DND-41 (cell line): ENCODE measurements around the gene PKN3.

ENCODE experiments used
- EZH2 ChIP-seq: IDR thresholded peaks from 3 replicates; pipeline ENCODE4 v1.6.1; 2012; ENCODE audit warnings: borderline replicate concordance, low read depth, mild to moderate bottlenecking, moderate library complexity, low read length, inconsistent platforms; ENCODE audit not compliant: severe bottlenecking
- TF ChIP-seq, protein P1 (sequence below): IDR thresholded peaks from 2 replicates; pipeline ENCODE4 v1.5.1; 2012; ENCODE audit warnings: borderline replicate concordance, low read length, moderate library complexity, mild to moderate bottlenecking; ENCODE audit not compliant: poor library complexity, severe bottlenecking; ENCODE audit errors: extremely low read depth

DNA sequence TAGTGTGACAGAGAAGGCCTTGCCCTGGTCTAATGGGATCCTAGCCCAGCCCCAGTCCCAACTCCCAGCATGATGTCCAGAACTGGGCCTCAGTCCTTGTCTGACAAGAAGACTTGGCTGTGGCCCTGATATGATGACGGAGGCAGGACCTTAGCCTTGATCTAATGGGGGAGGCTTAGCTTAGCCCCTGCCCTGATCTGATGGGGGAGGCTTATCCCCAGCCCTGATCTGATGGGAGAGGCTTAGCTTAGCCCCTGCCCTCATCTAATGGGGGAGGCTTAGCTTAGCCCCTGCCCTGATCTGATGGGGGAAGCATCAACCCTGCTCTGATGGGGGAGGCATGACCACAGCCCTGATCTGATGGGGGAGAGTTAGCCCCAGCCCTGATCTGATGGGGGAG, 3.7 kb downstream of the PKN3 start:
- TF ChIP-seq, protein P1, sequence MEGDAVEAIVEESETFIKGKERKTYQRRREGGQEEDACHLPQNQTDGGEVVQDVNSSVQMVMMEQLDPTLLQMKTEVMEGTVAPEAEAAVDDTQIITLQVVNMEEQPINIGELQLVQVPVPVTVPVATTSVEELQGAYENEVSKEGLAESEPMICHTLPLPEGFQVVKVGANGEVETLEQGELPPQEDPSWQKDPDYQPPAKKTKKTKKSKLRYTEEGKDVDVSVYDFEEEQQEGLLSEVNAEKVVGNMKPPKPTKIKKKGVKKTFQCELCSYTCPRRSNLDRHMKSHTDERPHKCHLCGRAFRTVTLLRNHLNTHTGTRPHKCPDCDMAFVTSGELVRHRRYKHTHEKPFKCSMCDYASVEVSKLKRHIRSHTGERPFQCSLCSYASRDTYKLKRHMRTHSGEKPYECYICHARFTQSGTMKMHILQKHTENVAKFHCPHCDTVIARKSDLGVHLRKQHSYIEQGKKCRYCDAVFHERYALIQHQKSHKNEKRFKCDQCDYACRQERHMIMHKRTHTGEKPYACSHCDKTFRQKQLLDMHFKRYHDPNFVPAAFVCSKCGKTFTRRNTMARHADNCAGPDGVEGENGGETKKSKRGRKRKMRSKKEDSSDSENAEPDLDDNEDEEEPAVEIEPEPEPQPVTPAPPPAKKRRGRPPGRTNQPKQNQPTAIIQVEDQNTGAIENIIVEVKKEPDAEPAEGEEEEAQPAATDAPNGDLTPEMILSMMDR = no peak
- no peak for TF ChIP-seq EZH2
